Activated naive CD4-positive, alpha-beta T cell treated with Interleukin-2 at 50 U/mL for 16 hours (primary cell): Measurements from ENCODE around the gene TLN1.

ENCODE experiments used
- DNase-seq: peaks from one replicate; pipeline ENCODE4 v3.0.0-alpha.2; 2020

The TLN1 gene

GRCh38 chr9:35754264-35754663 is 22.3 kb upstream of the TLN1 start, which contains the start of gene MSMP:
MSMP (minus strand) TSS chr9:35754276; CDS start chr9:35754129, 147 bp downstream.
- DNase-seq, result no peak

- DNase-seq, result no peak
These were observed 21.5 kb upstream of the TLN1 start for GRCh38 chr9:35753466-35753865.

- no peak for DNase-seq
These were observed 18.2 kb upstream of the TLN1 start for GRCh38 chr9:35750256-35750531.

GRCh38 chr9:35749515-35750255 is 17.7 kb upstream of the TLN1 start:
- DNase-seq, result peak; percentile 51

GRCh38 chr9:35748858-35749514 is 17.0 kb upstream of the TLN1 start, which contains the start of the genes GBA2 and RGP1:
GBA2 (minus strand) TSS chr9:35749228; CDS start chr9:35748704, 524 bp downstream.
RGP1 (plus strand) TSS chr9:35749287; CDS start chr9:35749756, 469 bp downstream.
- DNase-seq, result peak; percentile 80

GRCh38 chr9:35748242-35748857 is 16.4 kb upstream of the TLN1 start:
- DNase-seq, result no peak

- no peak for DNase-seq
These were observed 14.6 kb upstream of the TLN1 start for GRCh38 chr9:35746583-35746982.

GRCh38 chr9:35745569-35745968 is 13.6 kb upstream of the TLN1 start:
- DNase-seq, result no peak

GRCh38 chr9:35743880-35744518 is 12.0 kb upstream of the TLN1 start:
- no peak for DNase-seq

- DNase-seq, result no peak
These were observed 11.5 kb upstream of the TLN1 start for GRCh38 chr9:35743452-35743851.

- no peak for DNase-seq
These were observed 9.7 kb upstream of the TLN1 start for GRCh38 chr9:35741740-35742139.

GRCh38 chr9:35740243-35740642 is 8.2 kb upstream of the TLN1 start:
- DNase-seq, result no peak

GRCh38 chr9:35738924-35739323 is 6.9 kb upstream of the TLN1 start:
- no peak for DNase-seq

- no peak for DNase-seq
These were observed 6.2 kb upstream of the TLN1 start for GRCh38 chr9:35738186-35738585.

GRCh38 chr9:35737143-35737542 is 5.1 kb upstream of the TLN1 start:
- DNase-seq, result no peak

GRCh38 chr9:35736201-35736633 is 4.2 kb upstream of the TLN1 start:
- DNase-seq, result peak; percentile 67

- no peak for DNase-seq
These were observed 2.1 kb upstream of the TLN1 start for GRCh38 chr9:35734096-35734495.

GRCh38 chr9:35732800-35733541 is 976 bp upstream of the TLN1 start:
- DNase-seq, result peak; percentile 32

- DNase-seq, result no peak
These were observed 395 bp downstream of the TLN1 start for GRCh38 chr9:35731415-35732184.

- DNase-seq, result no peak
These were observed 1.5 kb downstream of the TLN1 start for GRCh38 chr9:35730486-35730854.

- DNase-seq, result peak; percentile 20
These were observed 2.1 kb downstream of the TLN1 start for GRCh38 chr9:35729700-35730485.
